Body of pancreas (tissue), 4 donors: ENCODE measurements around the gene FGFBP3.

Experiments used
- POLR2A ChIP-seq, 3 donors: fragments of 450-650 bp; IDR thresholded peaks; one replicate each; pipeline ENCODE4 v1.6.1; 2016; ENCODE audit warnings: antibody characterized with exemption in 3 of 3, mild to moderate bottlenecking in 2 of 3
- TF ChIP-seq, protein P1 (sequence below), 7 experiments: fragments of 450-650 bp in 4 of 7; fragments of 200-600 bp in 3 of 7; sonication (generic) in 3 of 7; IDR thresholded peaks; one replicate each; pipeline ENCODE4 v1.5.1; 2016 to 2019; ENCODE audit warnings: antibody characterized with exemption in 7 of 7

DNA sequence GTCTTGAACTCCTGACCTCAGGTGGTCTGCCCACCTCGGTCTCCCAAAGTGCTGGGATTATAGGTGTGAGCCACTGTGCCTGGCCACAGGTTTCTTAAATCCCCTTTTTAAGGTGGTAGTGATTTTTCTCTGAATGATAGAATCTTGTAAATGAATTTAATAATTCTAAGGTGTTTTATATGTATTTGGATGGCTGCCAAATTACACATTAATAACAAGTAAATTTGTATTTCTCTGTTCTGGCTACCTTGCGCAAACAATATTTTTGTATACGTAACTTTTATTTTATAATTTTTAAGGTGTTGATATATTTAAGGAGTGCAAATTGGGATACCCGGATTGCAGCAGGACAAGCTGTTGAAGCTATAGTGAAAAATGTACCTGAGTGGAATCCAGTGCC, 30.4 kb upstream of the FGFBP3 start:
- TF ChIP-seq, protein P1, sequence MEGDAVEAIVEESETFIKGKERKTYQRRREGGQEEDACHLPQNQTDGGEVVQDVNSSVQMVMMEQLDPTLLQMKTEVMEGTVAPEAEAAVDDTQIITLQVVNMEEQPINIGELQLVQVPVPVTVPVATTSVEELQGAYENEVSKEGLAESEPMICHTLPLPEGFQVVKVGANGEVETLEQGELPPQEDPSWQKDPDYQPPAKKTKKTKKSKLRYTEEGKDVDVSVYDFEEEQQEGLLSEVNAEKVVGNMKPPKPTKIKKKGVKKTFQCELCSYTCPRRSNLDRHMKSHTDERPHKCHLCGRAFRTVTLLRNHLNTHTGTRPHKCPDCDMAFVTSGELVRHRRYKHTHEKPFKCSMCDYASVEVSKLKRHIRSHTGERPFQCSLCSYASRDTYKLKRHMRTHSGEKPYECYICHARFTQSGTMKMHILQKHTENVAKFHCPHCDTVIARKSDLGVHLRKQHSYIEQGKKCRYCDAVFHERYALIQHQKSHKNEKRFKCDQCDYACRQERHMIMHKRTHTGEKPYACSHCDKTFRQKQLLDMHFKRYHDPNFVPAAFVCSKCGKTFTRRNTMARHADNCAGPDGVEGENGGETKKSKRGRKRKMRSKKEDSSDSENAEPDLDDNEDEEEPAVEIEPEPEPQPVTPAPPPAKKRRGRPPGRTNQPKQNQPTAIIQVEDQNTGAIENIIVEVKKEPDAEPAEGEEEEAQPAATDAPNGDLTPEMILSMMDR (IDR thresholded peaks at IDR 0.05) = no peak
- TF ChIP-seq POLR2A (IDR thresholded peaks at IDR 0.05) = no peak
